TTC549 (cell line): ENCODE data around the gene SUMF1.

ENCODE experiments used
- FAIRE-seq: peaks from 2 replicates; lab custom pipeline; 2012; peaks lifted over from hg19 to GRCh38; lab: Jason Lieb, UNC

SUMF1 gene

DNA sequence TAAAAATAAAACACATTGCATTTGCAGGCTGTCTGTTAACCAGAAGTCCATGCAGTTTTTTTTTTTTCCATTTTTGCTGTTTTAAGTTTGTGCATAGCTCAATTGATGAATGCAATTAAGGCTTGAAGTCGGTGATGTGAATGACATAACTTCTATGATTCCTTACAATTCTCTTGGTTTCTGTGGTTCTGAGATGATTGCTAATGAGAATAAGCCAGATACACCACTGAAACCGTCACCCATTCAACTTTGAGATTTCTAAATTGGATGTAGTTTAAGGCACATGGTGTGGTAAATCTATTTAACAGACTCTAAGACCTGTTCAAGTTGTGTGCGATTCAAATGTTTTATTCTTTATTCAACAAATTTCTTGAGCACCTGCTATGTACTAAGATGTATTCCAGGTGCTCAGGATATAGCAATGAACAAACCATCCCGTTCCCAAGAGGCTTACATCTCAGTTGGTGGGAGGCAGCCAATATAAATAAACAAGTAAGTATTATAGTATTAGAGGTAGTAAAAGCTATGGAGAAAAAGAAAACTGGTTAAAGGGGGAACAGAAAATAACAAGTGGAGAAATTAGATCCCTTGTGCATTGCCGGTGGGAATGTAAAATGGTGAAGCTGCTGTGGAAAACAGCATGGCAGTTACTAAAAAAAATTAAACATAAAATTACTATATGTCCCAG lies 30.1 kb upstream of the SUMF1 start:
- no peak for FAIRE-seq

DNA sequence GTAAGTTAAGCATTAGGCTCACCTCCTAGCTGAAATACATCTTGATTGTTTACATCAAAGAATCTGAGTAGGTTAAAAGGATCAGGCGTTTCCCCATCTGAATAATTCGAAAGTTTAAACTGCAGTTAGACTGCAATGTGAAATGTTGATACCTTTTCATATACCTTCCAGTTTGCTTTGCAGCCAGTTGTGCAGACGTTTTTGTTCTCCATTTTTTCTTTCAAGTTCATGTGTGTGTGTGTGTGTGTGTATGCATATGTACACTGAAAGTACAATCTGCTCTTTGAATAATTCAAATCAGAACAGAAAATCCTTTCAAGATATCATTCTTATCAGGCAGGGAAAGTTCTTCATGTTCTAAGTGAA lies 29.0 kb upstream of the SUMF1 start:
- no peak for FAIRE-seq

DNA sequence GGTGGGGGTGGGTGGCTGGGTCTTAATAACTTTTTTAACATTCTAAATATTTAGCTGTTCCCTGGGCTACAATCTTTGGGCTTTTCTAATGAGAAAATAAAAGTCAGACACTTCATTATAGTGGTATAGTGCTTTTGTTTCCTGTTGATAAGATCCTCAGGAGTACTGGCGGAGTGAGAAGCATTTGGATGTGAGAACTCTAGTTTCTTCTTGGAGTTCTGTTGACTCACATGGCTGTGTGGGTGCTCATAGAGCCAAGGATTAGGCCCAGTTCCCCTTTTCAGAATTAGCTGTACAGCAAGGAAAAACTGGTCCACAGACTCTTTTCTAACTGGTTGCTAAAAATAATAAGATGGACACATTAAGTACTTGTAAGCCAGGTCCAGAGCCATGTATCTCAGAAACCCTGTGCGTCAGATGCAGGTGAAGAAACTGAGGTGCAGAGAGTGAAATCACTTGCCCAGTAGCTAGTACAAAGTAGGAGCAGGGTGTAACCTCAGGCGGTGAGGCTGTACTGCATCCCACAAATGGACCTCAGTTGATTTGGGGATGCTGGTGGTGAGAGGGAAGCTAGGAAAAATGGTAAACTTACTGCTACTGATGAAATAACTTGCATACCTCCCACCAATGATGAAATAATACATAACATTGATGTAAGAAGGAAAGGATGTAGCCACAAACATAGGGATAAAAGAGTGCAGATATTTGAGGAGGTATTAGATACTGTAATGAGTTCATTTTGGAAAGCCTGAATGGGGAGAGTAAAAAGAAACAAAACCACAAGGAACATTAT lies 28.4 kb upstream of the SUMF1 start:
- no peak for FAIRE-seq

DNA sequence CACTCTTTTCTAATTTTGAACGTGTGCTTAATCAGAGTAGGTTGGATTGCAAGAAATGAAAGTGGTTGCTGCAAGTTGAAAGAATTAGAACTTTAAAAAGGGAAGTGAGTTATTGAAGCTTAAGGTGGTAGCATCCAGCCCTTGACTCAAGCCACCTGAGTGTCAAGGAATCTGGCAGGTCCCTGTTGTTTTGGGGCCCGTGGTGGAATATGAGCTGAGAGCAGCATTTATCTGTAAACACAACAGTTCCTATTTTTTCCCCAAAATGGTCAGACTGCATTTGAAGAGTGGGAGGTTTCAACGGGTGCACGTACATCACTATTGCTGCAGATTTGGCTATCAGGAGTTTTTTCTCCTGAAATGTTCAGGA lies 27.8 kb upstream of the SUMF1 start:
- no peak for FAIRE-seq

DNA sequence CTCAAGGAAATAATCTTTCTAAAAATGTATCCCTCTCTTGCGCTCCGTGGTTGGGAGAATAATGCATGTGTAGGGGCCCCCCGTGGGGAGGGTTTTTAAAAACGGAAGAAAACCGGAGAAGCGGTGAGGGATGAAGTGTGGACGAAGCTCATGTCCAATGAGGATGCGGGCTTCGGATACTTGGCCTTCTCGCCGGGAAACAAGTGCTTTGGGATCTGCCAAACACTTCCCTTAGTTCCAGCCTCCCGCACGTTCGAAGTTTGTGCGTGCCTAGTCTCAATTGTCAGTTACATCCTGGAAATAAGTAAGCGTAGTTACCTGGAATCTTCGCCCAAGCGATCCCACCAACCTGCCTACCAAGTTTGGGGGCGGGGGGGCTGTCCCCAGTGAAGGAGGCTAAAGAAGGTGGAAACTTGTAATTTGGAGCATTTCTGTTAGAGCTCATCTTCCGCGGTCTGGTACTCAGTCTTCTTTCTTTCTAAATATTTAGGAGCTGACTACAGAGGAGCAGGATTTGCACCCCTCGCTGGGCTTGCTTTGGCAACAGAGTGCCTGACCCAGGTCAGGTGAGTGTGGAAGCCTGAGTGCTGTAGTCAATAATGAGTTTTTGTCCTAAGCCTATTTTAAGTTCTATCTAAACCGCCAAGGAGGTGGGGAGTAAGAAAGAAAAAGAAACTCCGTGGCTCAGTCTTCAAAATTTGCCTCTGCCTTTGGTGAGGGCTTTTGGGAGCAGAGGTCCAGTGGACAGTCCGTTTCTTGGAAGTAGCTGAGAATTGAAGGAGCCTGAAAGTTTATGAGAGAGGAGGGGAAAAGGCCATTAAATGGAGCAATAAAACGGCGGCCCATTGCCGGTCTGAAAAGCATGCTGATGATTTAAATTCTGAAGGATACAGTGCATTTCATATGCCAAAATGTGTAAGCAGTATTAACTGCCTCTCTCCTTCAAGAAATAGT lies 27.1 kb upstream of the SUMF1 start:
- FAIRE-seq = no peak

DNA sequence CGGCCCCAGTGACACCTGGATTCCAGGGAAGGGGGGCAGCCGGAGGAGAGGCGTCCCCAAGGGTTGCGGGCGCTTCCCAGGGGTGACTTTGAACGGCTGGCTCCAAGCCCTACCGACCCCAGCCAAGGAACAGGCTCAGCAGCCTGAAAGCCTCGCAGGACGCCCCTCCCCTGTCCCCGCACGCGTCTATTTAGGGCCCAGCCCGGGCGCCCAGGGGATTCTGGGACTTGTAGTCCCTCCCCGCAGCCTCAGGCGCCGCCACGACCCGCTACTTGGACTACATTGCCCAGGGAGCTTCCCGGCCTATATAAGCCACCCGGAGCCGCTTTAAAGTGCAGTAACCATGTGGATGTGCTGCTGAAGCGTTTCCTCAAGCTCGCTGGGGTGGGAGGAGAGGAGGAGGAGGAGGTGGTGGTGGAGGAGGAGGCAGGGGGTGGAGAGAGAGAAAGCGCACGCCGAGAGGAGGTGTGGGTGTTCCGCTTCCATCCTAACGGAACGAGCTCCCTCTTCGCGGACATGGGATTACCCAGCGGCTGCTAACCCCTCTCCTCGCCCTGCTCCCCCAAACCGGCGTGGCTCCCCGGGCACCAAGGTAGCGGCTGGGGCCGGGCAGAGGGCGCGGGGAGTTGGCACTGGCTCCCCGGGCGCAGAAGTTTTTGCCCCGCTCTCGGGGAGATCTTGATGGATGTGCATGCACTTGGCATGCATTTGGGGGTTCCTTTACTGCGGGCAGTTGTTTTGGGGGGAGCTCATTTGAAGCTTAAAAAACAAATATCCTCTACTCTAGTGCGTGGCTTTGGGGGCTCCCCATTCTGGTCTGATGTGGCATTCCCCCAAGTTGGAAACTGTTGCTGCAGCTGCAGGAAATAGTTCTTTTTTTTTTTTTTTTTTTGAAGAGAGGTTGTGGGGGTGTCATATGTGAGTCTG lies 26.2 kb upstream of the SUMF1 start, which contains the start of gene ITPR1:
Gene ITPR1, plus strand, starts transcription at position 335 of the 927 bp plus-strand sequence. CDS start 23,144 bp downstream, outside the sequence.
- peak; percentile 86 for FAIRE-seq

DNA sequence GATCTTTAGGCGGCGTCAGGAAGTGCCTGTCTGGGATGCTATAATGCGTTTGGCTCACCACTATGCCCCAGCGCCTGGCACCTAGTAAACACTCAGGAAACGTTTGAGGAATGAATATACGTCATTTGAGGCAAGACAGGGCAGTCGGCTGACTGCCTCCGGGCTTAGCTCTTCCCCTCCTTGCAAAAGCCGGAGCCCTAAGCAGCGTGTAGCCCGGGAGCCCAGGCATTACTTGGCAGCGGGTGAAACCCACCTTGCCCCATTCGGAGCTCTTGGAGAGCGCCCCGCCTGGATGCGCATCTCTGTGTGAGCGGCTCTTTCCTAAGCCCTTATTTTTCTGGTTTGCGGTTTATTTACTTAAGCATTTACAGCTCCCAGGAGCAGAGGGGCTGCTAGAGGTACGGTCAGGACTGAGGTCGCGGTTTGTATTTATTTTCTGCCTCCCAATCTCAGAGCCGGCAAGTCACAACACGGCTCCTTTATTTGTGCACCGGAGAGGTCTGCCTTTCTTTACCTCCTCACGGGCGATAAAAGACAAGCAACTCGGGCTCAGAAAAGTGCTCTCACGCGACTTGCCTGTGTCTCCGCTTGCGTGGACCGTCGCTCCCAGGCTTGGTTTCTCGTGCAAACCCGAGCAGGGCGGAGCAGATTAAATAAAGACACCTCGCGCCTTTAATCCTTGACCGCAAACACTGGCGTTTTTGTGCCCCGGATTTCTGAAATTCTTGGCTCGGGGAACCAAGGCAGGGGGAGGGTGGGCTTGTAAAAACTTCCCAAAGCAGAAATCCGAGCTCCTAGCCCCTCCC lies 25.3 kb upstream of the SUMF1 start:
- FAIRE-seq = no peak

DNA sequence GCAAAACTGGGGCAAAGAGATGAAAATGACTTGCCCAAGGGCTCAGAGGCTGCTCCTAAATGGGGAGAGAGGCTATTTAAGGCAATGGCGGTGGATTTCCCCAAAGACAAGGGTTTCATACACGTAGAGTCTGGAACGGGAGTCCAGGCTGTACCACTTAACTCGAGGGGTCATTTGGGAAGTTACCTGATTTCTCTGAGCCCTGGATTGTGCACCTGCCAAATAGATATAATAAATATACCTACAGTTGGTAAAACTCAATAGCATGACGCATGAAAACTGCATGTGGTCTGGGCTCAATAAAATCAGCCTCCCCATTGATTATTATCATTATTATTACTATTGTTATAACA lies 24.8 kb upstream of the SUMF1 start:
- no peak for FAIRE-seq

DNA sequence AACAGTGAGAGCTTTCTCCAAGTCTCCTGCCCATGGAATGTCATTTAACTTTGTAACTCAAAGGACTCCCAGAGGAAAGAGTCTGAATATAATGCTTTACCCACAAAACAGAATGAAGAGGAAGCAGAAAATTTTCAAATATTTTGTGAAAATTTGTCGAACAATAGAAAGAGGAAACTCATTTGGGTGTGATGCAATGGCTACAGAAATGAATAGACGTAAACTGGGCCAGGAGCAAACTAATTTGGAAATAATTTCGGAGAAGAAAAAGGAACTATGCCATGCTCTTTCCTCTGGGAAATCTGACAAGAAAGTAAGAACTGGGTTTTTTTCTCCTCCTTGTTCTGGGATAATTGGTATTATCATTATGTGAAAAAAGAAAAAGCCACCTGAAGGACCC lies 11.2 kb upstream of the SUMF1 start:
- no peak for FAIRE-seq

DNA sequence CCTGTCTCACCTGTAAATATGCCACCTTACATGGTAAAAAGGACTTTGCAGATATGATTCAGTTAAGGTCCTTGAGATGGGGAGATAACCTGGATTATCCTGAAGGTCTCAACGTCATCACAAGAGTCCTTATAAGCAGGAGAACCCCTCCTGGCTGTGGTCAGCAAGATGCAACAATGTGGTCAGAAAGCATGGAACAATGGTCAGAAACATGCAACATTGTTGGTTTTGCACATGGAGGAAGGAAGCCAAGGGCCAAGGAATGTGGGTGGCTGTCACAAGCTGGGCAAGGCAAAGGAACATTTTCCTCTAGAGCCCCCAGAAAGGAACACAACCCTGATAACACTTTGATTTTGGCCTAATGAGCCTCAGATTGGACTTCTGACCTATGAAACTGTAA lies 9.4 kb upstream of the SUMF1 start:
- no peak for FAIRE-seq

DNA sequence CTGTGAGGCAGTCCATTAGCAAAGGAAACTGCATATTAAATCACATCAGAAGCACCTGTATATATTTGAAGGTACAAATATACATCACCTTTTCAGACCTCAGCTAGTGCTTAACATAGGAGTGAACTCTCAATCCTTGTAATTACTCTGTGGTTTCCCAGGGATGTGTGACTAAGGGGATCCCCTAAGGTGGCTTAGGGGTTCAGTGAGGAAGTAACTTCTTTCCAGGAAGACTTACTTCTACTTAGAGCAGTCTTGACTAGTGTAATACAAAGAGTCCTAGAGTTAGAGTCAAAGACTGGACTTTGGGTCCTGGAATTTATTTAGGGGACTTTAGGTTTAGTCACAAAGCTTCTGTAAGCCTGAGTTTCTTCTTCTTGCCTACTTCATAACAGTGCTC lies 8.7 kb upstream of the SUMF1 start:
- FAIRE-seq = no peak

DNA sequence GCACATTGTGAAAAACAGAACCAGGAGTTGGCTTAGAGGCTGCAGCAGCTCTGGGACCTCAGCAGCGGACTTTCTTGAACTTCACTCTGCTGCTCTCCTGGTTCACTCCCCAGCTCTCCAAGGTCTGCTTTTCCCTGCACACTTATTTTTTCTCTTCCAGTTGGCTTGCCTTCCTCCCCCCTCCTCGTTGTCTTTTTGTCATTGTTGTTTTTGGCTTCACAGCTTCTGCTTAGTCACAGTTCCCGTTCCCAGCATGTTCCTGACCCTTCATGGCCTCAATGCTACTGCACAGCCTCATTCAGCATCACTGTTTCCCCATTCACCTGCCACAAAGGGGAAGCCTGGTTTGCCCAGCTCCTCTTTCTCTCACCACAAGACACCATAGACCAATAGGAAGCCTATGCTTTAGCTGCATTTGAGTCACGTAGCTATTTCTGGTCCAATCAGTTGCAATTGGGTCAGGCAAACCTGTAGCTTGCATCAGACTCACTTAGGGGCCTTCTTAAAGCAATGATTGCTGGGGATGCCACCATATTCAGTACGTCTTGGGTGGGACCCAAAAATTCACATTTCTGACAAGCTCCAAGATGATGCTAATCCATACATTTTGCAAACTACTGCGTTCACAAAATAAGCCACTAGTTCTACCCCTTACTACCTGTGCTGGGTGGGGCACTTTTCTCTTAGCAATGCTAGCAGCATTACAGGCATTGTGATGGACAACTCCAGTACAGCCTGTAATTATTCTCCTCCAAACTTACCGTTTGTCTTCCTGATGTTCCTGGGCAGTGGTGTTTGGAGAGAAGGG lies 7.8 kb upstream of the SUMF1 start:
- no peak for FAIRE-seq

DNA sequence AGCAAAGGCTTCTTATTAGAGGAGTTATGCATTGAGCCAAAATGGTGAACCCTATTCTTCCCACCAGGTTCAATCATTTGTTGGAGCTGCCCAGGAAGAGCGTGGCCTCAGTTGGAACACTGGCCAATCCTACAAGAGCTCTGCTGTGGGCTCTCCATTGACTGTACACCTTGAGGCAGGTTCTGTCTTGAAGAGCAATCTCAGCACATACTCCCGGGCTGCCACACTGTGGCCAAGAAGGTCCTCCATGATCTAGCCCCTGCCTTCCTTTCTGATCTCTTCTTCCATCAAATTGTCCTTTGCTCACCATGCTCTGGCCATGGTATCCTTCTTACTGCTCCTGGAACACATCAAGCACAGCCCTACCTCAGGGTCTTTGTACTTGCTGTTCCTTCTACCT lies 5.7 kb upstream of the SUMF1 start:
- no peak for FAIRE-seq

DNA sequence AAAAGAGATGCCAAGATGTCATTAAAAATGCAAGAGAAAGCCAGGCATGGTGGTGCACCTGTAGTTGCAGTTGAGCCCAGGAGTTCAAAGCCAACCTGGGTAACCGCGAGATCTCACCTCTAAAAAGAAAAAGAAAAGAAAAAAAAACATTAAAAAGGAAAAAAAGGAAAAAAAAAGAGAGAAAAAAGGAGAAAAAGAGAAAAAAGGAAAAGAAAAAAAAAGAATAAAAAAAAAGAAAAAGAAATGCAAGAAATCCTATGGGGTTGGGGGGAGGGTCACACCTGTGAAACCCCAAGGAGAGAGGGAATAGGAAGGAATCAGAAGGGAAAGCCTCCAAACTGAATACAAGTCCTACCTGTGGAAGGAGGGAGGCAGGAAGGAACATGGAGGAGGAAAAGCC lies 5.2 kb upstream of the SUMF1 start:
- no peak for FAIRE-seq

DNA sequence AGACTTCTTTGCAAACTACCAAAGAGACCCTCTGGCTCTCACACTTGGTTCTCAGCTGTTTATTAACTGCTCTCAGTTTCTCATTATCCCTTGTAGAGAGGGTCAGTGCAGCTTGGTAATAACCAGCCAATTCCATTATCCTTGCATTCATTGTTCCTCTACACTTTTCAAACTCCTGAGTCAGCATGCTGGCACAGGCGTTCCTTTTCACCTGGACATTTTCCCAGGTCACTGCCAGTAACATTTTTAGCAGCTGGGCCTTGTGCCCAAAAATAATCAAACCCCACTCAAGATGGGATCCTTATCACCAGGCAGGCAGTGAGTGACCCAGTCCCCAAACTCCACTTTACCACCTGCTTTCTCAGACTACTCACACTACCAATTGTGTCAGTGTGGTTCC lies 4.8 kb upstream of the SUMF1 start:
- FAIRE-seq = no peak

DNA sequence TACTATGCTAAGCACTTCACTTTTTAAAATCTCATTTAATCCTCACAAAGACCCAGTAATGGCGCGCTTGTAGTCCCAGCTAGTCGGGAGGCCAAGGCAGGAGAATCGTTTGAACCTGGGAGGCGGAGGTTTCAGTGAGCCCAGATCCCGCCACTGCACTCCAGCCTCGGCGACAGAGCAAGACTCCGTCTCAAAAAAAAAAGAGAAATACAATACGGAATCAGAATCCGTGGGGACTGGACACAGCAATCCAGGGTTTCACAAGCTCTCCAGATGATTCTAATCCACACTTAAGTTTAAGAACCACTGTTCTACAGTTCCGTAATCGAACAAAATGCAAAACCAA lies 426 bp upstream of the SUMF1 start:
- no peak for FAIRE-seq

DNA sequence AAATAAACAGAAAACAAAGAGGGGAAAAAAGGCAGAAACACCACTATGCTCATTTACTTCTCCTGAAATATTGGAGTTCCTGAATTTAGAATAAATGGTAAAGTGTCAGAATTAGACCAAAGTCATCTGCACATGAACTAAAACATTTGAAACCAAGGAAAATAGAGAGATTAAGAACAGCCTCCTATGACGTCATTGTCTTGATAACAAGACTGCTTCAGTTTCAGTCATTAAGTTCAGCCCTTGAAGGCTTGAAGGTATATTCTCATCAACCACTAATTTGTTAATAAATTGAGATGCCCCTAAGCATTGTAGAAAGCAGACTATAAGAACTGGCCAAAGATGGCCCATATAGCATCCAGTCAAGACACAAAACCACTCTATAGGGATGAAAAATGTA lies 2.5 kb downstream of the SUMF1 start:
- FAIRE-seq = no peak

DNA sequence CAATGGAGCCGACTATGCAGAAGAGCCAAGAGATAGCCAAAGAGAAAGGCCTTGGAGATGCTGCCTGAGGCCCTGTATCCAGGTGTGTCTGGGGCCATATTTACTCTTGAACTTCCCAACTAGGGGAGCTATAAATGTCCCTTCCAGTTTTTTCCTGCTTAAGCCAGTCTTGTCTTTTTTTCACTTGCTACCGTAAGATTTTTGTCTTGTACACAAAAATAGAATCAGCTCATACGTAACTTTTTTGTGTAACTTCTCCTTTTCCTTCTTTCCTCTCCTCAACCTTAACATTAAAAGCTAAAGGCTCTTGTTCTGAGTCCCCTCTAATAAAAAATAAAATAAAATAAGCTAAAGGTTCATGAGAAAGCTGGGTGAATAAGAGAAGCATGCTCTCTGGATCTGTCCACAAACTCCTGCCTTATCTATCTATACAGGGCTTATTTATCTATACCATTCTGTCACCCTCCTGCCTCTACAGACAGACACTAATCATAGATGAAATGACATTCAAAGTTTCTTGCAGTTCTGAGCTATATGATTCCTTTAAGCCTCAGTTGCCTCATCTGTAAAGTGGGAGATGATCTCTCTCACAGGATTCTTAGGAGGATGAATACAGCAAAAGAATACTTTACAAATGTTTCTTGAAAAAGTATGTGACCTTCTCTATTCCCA lies 4.6 kb downstream of the SUMF1 start:
- FAIRE-seq = no peak

DNA sequence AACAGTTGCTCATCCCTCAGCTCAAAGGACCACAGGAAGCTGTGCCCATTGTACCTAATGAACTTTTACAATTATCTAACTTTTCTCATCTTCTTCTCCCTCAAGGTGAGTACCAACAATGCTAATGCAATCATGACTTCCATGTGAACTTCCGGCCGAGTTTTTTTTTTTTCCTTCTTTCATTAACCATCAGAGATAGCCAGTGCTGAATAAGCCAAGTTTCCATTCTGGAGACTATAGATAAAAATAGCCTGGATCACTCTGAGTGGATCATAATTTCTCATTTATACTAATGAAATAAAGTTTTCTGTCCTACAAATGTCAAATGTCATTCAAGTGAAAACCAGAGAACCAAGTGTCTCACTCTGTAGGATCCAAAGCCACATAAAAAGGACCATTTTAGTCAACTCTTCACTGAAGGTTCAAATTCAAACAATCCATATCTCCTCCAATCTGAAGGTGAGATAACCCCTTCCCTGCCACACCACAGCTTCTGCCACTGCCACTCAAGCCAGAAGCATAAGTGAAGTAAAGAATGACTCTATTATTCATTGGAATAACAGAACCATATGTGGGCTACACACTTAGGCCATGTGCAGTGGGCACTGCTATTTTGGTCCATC lies 5.5 kb downstream of the SUMF1 start:
- FAIRE-seq = no peak
